SK-N-SH treated with all-trans-retinoic acid at 6 μM for 48 hours (cell line): ENCODE measurements around the gene FOLR2.

Experiments
- ATAC-seq: fragments of 200-7000 bp; cut with Tn5 transposase; 3 replicates; pipeline ENCODE4 v1.9.1; 2020; ENCODE audit warnings: mild to moderate bottlenecking, moderate library complexity
- ARNTL ChIP-seq: fragments of 450-650 bp; formaldehyde crosslinking; IDR thresholded peaks from 2 replicates; pipeline ENCODE4 v1.5.0; 2020; ENCODE audit warnings: low read depth, mild to moderate bottlenecking, moderate library complexity, borderline replicate concordance
- BACH2 ChIP-seq: fragments of 250-450 bp; sonication (Bioruptor Pico); IDR thresholded peaks from 2 replicates; pipeline ENCODE4 v1.9.0; 2021; ENCODE audit warnings: mild to moderate bottlenecking, borderline replicate concordance
- CSDC2 ChIP-seq: fragments of 250-450 bp; sonication (Bioruptor Pico); IDR thresholded peaks from 2 replicates; pipeline ENCODE4 v1.5.0; 2020; ENCODE audit warnings: mild to moderate bottlenecking, moderate library complexity
- ESRRG ChIP-seq: fragments of 250-450 bp; sonication (Bioruptor Pico); IDR thresholded peaks from 2 replicates; pipeline ENCODE4 v1.6.1; 2021; ENCODE audit warnings: mild to moderate bottlenecking
- GLIS3 ChIP-seq: fragments of 250-450 bp; sonication (Bioruptor Pico); IDR thresholded peaks from 2 replicates; pipeline ENCODE4 v1.5.0; 2020; ENCODE audit warnings: mild to moderate bottlenecking, moderate library complexity
- PATZ1 ChIP-seq: fragments of 250-450 bp; sonication (Bioruptor Pico); IDR thresholded peaks from 2 replicates; pipeline ENCODE4 v1.8.0; 2020; ENCODE audit warnings: mild to moderate bottlenecking, moderate library complexity, borderline replicate concordance
- PPARA ChIP-seq: fragments of 250-450 bp; sonication (Bioruptor Pico); IDR thresholded peaks from 2 replicates; pipeline ENCODE4 v1.5.0; 2020; ENCODE audit warnings: mild to moderate bottlenecking, borderline replicate concordance
- RARB ChIP-seq: fragments of 250-450 bp; sonication (Bioruptor Pico); IDR thresholded peaks from 2 replicates; pipeline ENCODE4 v1.8.0; 2021; ENCODE audit warnings: mild to moderate bottlenecking, moderate library complexity
- SNAI2 ChIP-seq: fragments of 250-450 bp; sonication (Bioruptor Pico); IDR thresholded peaks from 2 replicates; pipeline ENCODE4 v1.5.0; 2020; ENCODE audit warnings: mild to moderate bottlenecking, moderate library complexity
- TCF4 ChIP-seq: fragments of 250-450 bp; sonication (Bioruptor Pico); IDR thresholded peaks from 2 replicates; pipeline ENCODE4 v1.8.0; 2021; ENCODE audit warnings: mild to moderate bottlenecking, moderate library complexity, borderline replicate concordance
- TOX ChIP-seq: fragments of 250-450 bp; sonication (Bioruptor Pico); IDR thresholded peaks from 2 replicates; pipeline ENCODE4 v1.8.0; 2021; ENCODE audit warnings: mild to moderate bottlenecking, moderate library complexity, borderline replicate concordance
- TSHZ2 ChIP-seq: fragments of 250-450 bp; sonication (Bioruptor Pico); IDR thresholded peaks from 2 replicates; pipeline ENCODE4 v1.5.0; 2020; ENCODE audit warnings: mild to moderate bottlenecking, moderate library complexity
- ZFP3 ChIP-seq: fragments of 250-450 bp; sonication (Bioruptor Pico); IDR thresholded peaks from 2 replicates; pipeline ENCODE4 v1.5.0; 2020; ENCODE audit warnings: mild to moderate bottlenecking, moderate library complexity
- ZFP30 ChIP-seq: fragments of 450-650 bp; formaldehyde crosslinking; IDR thresholded peaks from 2 replicates; pipeline ENCODE4 v1.5.0; 2022; ENCODE audit warnings: mild to moderate bottlenecking, moderate library complexity
- ZNF565 ChIP-seq: fragments of 450-650 bp; formaldehyde crosslinking; conservative IDR thresholded peaks from 2 replicates; pipeline ENCODE4 v1.5.0; 2020; ENCODE audit warnings: low read depth, mild to moderate bottlenecking, moderate library complexity
- ZNF70 ChIP-seq: fragments of 450-650 bp; formaldehyde crosslinking; IDR thresholded peaks from 2 replicates; pipeline ENCODE4 v1.5.0; 2020; ENCODE audit warnings: mild to moderate bottlenecking, moderate library complexity
- ZNF8 ChIP-seq: fragments of 450-650 bp; formaldehyde crosslinking; IDR thresholded peaks from 2 replicates; pipeline ENCODE4 v1.5.0; 2020; ENCODE audit warnings: mild to moderate bottlenecking, moderate library complexity
- TF ChIP-seq, protein P1 (sequence below): fragments of 250-450 bp; sonication (Bioruptor Pico); IDR thresholded peaks from 2 replicates; pipeline ENCODE4 v1.5.1; 2020; ENCODE audit warnings: low read depth, mild to moderate bottlenecking, moderate library complexity
- TF ChIP-seq, protein P2 (sequence below): fragments of 250-450 bp; sonication (Bioruptor Pico); IDR thresholded peaks from 2 replicates; pipeline ENCODE4 v1.5.1; 2021; ENCODE audit warnings: mild to moderate bottlenecking, moderate library complexity

The FOLR2 gene

DNA sequence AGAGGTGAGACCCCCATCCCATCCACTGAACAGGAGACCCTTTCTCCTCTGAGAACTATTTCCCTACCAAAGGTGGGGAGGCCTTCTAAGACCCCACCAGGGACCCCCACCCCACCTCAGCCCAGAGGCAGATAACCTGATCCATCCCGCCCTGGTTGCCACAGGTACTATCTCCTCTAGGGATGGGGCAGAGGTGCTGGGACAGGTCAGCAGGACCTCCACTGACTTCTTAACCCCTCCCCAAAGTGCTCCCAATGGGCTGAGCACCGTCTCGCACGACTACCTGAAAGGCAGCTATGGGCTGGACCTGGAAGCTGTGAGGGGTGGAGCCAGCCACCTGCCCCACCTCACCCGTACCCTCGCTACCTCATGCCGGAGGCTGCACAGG, 12.2 kb downstream of the FOLR2 start:
- ATAC-seq: no peak
- TF ChIP-seq TSHZ2 (CRISPR knock-in tag) (no peak), TCF4 (CRISPR knock-in tag) (no peak), ZNF8 (no peak), PATZ1 (CRISPR knock-in tag) (no peak), PPARA (CRISPR knock-in tag) (no peak), SNAI2 (CRISPR knock-in tag) (no peak), ESRRG (CRISPR knock-in tag) (no peak), ZNF565 (CRISPR knock-in tag) (no peak), ZFP30 (CRISPR knock-in tag) (no peak), ZNF70 (CRISPR knock-in tag) (no peak), RARB (CRISPR knock-in tag) (no peak), ZFP3 (CRISPR knock-in tag) (no peak), CSDC2 (CRISPR knock-in tag) (no peak), ARNTL (CRISPR knock-in tag) (no peak)
- TF ChIP-seq, protein P1, sequence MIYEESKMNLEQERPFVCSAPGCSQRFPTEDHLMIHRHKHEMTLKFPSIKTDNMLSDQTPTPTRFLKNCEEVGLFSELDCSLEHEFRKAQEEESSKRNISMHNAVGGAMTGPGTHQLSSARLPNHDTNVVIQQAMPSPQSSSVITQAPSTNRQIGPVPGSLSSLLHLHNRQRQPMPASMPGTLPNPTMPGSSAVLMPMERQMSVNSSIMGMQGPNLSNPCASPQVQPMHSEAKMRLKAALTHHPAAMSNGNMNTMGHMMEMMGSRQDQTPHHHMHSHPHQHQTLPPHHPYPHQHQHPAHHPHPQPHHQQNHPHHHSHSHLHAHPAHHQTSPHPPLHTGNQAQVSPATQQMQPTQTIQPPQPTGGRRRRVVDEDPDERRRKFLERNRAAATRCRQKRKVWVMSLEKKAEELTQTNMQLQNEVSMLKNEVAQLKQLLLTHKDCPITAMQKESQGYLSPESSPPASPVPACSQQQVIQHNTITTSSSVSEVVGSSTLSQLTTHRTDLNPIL (CRISPR knock-in tag): no peak
- TF ChIP-seq, protein P2, sequence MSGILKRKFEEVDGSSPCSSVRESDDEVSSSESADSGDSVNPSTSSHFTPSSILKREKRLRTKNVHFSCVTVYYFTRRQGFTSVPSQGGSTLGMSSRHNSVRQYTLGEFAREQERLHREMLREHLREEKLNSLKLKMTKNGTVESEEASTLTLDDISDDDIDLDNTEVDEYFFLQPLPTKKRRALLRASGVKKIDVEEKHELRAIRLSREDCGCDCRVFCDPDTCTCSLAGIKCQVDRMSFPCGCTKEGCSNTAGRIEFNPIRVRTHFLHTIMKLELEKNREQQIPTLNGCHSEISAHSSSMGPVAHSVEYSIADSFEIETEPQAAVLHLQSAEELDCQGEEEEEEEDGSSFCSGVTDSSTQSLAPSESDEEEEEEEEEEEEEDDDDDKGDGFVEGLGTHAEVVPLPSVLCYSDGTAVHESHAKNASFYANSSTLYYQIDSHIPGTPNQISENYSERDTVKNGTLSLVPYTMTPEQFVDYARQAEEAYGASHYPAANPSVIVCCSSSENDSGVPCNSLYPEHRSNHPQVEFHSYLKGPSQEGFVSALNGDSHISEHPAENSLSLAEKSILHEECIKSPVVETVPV (CRISPR knock-in tag): no peak

DNA sequence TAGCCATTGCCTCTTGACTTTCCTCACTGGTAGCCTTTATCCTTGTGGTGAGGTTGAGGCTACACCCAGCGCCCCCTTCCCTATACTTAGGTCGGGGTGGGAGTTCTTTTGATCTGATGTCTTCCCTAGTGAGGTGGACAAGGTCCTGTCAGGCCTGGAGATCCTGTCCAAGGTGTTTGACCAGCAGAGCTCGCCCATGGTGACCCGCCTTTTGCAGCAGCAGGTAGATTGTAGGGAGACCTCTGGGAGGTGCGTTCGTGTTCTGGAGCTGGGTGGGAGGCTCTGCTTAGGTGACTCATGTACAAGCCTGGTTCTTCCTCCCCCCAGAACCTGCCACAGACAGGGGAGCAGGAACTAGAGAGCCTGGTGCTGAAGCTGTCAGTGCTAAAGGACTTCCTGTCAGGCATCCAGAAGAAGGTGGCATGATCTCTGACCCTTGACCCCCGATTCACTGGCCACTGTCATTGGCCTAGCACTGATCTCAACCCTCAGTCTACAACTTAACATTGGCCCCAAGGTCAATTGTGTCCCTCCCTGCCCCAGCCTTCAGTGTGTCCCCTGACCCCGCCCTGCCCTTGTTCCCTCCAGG, 12.8 kb downstream of the FOLR2 start:
- TF ChIP-seq, protein P1 (CRISPR knock-in tag): no peak
- no peak for TF ChIP-seq GLIS3 (CRISPR knock-in tag)
- no peak for TF ChIP-seq CSDC2 (CRISPR knock-in tag)
- no peak for TF ChIP-seq TOX (CRISPR knock-in tag)
- TF ChIP-seq TSHZ2 (CRISPR knock-in tag): no peak
- TF ChIP-seq BACH2 (CRISPR knock-in tag): no peak
- no peak for TF ChIP-seq ZNF70 (CRISPR knock-in tag)
- no peak for TF ChIP-seq ZFP3 (CRISPR knock-in tag)
- TF ChIP-seq ZNF565 (CRISPR knock-in tag): no peak
- no peak for ATAC-seq
